GM12872 (cell line): Measurements from ENCODE around the gene ATP6V1C2.

Experiments
- CTCF ChIP-seq: IDR thresholded peaks from 3 replicates; pipeline ENCODE4 v1.5.1; 2011; ENCODE audit warnings: low read depth, mild to moderate bottlenecking, low read length, moderate library complexity; ENCODE audit not compliant: insufficient read depth

ATP6V1C2 gene

GRCh38 chr2:10733980-10734379 is 12.6 kb downstream of the ATP6V1C2 start:
- TF ChIP-seq CTCF, result no peak

DNA sequence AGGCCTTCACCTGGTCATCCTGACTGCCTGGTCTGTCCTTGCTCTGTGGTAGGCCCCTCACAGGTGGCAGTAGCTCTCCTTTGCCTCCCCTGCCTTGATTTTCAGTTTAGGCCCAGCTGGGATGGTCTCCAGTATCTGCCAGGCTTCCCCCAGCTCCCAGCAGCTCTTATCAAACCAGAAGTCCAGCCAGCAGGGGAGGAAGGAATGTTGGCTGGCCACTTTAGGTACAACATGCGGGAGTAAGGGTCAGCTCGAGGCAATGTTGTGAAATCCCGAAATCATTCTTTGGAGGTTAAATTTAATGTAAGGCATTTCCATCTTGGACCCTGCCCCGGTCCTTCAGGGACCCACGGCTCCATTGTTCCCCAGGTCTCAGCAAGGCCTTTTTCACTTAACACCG is 16.8 kb downstream of the ATP6V1C2 start:
- TF ChIP-seq CTCF, result no peak

DNA sequence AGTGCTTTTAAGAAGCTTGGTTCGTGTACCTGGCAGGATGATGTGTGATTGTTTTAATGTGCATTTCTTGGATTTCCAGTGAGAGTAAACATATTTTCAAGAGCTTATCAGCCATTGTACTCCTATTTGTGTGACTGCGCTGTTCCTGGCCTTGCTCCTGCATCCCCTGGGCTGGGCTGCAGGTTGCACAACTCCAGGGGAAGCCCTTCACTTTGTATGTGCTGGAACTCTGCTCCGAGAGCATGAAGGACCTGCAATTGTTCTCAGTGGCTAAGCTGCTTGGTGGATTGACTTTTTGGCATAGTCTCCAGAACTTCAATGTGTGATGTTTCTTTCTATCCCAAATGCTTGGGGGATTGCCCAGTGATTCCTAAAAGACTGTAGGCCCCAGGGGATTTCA is 18.8 kb downstream of the ATP6V1C2 start:
- TF ChIP-seq CTCF, result no peak

- no peak for TF ChIP-seq CTCF
These were observed 19.7 kb downstream of the ATP6V1C2 start for GRCh38 chr2:10741139-10741538.

GRCh38 chr2:10742666-10743065 is 21.2 kb downstream of the ATP6V1C2 start:
- no peak for TF ChIP-seq CTCF

- no peak for TF ChIP-seq CTCF
These were observed 29.2 kb downstream of the ATP6V1C2 start for GRCh38 chr2:10750610-10751009.

DNA sequence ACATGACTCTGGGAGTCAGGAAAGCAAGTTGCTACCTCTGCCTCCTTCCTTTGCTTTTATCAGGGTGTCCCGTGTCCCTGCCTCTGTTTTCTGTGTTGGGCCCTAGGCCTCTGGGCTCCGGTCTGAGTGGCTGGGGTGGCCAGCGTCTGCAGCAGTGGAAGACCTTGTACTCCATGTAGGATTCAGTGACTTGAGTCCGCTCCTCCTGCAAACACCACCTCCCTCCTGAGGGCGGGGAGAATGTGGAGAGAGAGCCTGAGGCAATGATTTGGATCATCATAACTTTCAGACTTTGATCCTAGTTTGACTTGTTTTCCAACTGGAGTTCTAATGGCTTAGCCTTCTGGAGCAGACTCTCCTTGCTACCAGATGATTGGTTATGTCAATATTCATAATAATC is 30.8 kb downstream of the ATP6V1C2 start:
- TF ChIP-seq CTCF, result no peak

DNA sequence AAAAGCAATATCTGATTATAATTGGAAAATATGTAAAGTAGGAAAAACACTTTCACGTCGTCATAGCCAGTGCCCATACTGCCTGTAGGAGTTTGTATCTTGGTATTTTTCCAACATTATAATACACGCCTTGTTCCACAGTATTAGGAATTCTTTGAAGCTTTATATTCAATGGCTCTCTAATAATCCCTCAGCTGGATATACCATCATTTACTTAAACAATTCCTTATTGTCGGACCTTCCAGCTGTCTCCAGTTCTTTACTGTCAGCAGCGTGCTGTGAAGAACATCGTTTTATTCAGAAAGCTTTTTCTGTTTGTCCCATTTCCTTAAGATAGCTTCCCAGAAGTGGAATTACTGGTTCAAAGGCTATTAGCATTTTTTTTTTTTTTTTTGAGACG is 31.7 kb downstream of the ATP6V1C2 start:
- no peak for TF ChIP-seq CTCF
